K562 (cell line): ENCODE data around the gene ZNF488. TPM values are rescaled to one million over a fixed set of nuclear protein-coding genes. Genes with fewer than 3 reads are reported as not detected.

Source experiments
- ATAC-seq: fragments of 200-7000 bp; cut with Tn5 transposase; 3 replicates; pipeline ENCODE4 v1.9.1; 2020; ENCODE audit warnings: moderate library complexity
- BruUV-seq: library from RNA; stranded (reverse); fragments of 400-500 nt; replicated peaks from 2 replicates; lab custom pipeline; 2021; lab: Mats Ljungman, UMichigan
- CTCF ChIA-PET: fragments of 300-600 bp; formaldehyde crosslinking; extraction: SDS; loops from one replicate; lab custom pipeline; 2021; ENCODE audit warnings: low intra/inter-chr PET ratio; lab: Yijun Ruan, JAX
- POLR2A ChIA-PET: fragments of 300-600, 350-650 bp; sonication (Branson Sonifier 250); formaldehyde crosslinking; extraction: SDS; loops from one replicate; lab custom pipeline; 2021; ENCODE audit warnings: antibody characterized with exemption, inconsistent platforms; lab: Yijun Ruan, JAX
- DNase-seq, 4 experiments: peaks; one replicate each; pipeline versions ENCODE4 v3.0.0 to v3.0.0-alpha.2; 2011 to 2018; ENCODE audit warnings: low spot score in 3 of 4, mixed read lengths in 3 of 4; ENCODE audit errors: extremely low read depth in 1 of 4
- FAIRE-seq: peaks from 2 replicates; lab custom pipeline; 2011; peaks lifted over from hg19 to GRCh38; lab: Jason Lieb, UNC
- H2AFZ ChIP-seq: 2 replicates; pipeline ENCODE4 v1.6.0; 2011; ENCODE audit warnings: low read depth, low read length, control low read depth, inconsistent platforms
- H3K27ac ChIP-seq: fragments of 200-600 bp; 3 replicates; pipeline ENCODE4 v1.8.0; 2011; ENCODE audit warnings: low read depth, mild to moderate bottlenecking, control low read depth, inconsistent platforms, low read length, moderate library complexity, mixed read lengths; ENCODE audit errors: extremely low read depth
- H3K27me3 ChIP-seq, 2 experiments: fragments of 300-600 bp in 1 of 2; 2 replicates in 1 of 2; 3 replicates in 1 of 2; pipeline versions ENCODE4 v1.6.0 to v1.8.0; 2011; ENCODE audit warnings: inconsistent platforms in 2 of 2, low read length in 2 of 2, mild to moderate bottlenecking in 1 of 2, mixed read lengths in 1 of 2, moderate library complexity in 1 of 2; ENCODE audit not compliant: control insufficient read depth in 2 of 2, insufficient read depth in 2 of 2
- H3K36me3 ChIP-seq: fragments of 300-600 bp; 3 replicates; pipeline ENCODE4 v1.8.0; 2011; ENCODE audit warnings: mild to moderate bottlenecking, low read length, inconsistent platforms; ENCODE audit not compliant: control insufficient read depth, insufficient read depth
- H3K4me1 ChIP-seq, 2 experiments: fragments of 200-600 bp in 1 of 2; replicated peaks in 1 of 2; 2 replicates in 1 of 2; 3 replicates in 1 of 2; pipeline versions ENCODE4 v1.5.1 to v1.8.0; 2011; ENCODE audit warnings: inconsistent platforms in 2 of 2, low read length in 2 of 2, mild to moderate bottlenecking in 1 of 2, mixed read lengths in 1 of 2, moderate library complexity in 1 of 2; ENCODE audit not compliant: control insufficient read depth in 2 of 2, insufficient read depth in 2 of 2
- H3K4me2 ChIP-seq: 2 replicates; pipeline ENCODE4 v1.6.1; 2011; ENCODE audit warnings: low read length, control low read depth, inconsistent platforms, mixed read lengths; ENCODE audit not compliant: insufficient read depth
- H3K4me3 ChIP-seq: fragments of 200-600 bp; sonication (generic), shearing (Covaris generic); 2 replicates; pipeline ENCODE4 v1.5.1; 2016; ENCODE audit warnings: control low read depth, inconsistent platforms
- H3K79me2 ChIP-seq: fragments of 200-600 bp; 3 replicates; pipeline ENCODE4 v1.8.0; 2011; ENCODE audit warnings: low read length, inconsistent platforms; ENCODE audit not compliant: control insufficient read depth, insufficient read depth
- H3K9ac ChIP-seq, 2 experiments: 2 replicates each; pipeline versions ENCODE4 v1.6.0 to v1.6.1; 2011; ENCODE audit warnings: low read depth in 2 of 2, low read length in 2 of 2, control low read depth in 1 of 2, inconsistent platforms in 1 of 2, mild to moderate bottlenecking in 1 of 2, mixed read lengths in 1 of 2; ENCODE audit not compliant: insufficient read depth in 1 of 2
- H3K9me1 ChIP-seq: one replicate; pipeline ENCODE4 v1.6.0; 2011; ENCODE audit warnings: inconsistent platforms, mild to moderate bottlenecking, low read length, moderate library complexity; ENCODE audit not compliant: control insufficient read depth, insufficient read depth
- H3K9me3 ChIP-seq: replicated peaks from 2 replicates; pipeline ENCODE4 v1.5.1; 2011; ENCODE audit warnings: low read depth, low read length, inconsistent platforms; ENCODE audit not compliant: control insufficient read depth, insufficient read depth
- H4K20me1 ChIP-seq: replicated peaks from 2 replicates; pipeline ENCODE4 v1.6.1; 2011; ENCODE audit warnings: low read length, inconsistent platforms, mixed read lengths; ENCODE audit not compliant: control insufficient read depth, insufficient read depth
- FOSL1 ChIP-seq: fragments of 200-800 bp; sonication (Bioruptor generic); conservative IDR thresholded peaks from 2 replicates; pipeline ENCODE4 v1.6.1; 2016; ENCODE audit warnings: missing genetic modification characterization, missing compliant biosample characterization
- IRF1 ChIP-seq: sonication (generic); formaldehyde crosslinking; IDR thresholded peaks from 2 replicates; pipeline ENCODE4 v1.8.0; 2022; ENCODE audit warnings: missing genetic modification reagents, mild to moderate bottlenecking, borderline replicate concordance
- NEUROD1 ChIP-seq: fragments of 150-350 bp; IDR thresholded peaks from 2 replicates; pipeline ENCODE4 v1.6.1; 2014; ENCODE audit warnings: borderline replicate concordance, low read length, low read depth; ENCODE audit not compliant: partially characterized antibody
- RBM39 ChIP-seq: fragments of 200-400 bp; formaldehyde crosslinking; optimal IDR thresholded peaks from 2 replicates; pipeline ENCODE3; 2018; ENCODE audit warnings: low read depth, low read length
- ZNF318 ChIP-seq, 2 experiments: fragments of 450-650 bp; IDR thresholded peaks; 2 replicates each; pipeline ENCODE4 v1.6.1; 2016; ENCODE audit warnings: mild to moderate bottlenecking in 2 of 2, borderline replicate concordance in 1 of 2, low read depth in 1 of 2, moderate library complexity in 1 of 2
- WGBS: fragments of 100-300 bp; shearing (Covaris generic); methylation state at CpG from one replicate; pipeline ENCODE4 v1.1.6; 2016; ENCODE audit warnings: low coverage, mixed read lengths; ENCODE audit not compliant: insufficient coverage; ENCODE audit errors: missing lambda C conversion rate; 5-methylcytosine and 5-hydroxymethylcytosine counted together
- in situ Hi-C: fragments of 300-500 bp; cut with MboI; formaldehyde crosslinking; loops from 4 replicates; pipeline ENCODE4 v1.15.0; 2018; ENCODE audit warnings: inconsistent platforms, mixed read lengths
- intact Hi-C: fragments of 100-400 bp; cut with micrococcal nuclease; formaldehyde crosslinking; loops from 2 replicates; pipeline ENCODE4 v1.14.2; 2022
- polyA plus RNA-seq, 8 experiments: library from polyadenylated mRNA; depleted of rRNA in 4 of 8; stranded (reverse) in 5 of 8; unstranded in 3 of 8; fragments of >200 nt; fragmentation: Nextera tagmentation in 2 of 8; fragmentation: Illumina TruSeq in 1 of 8; extraction: Ambion mirVana in 2 of 8; extraction: Trizol in 1 of 8; gene quantifications; 2 replicates each; pipeline versions ENCODE4 v1.2.1 to v1.2.3, GENCODE V29; 2011 to 2014; ENCODE audit warnings: inconsistent platforms in 1 of 8, missing spikeins in 1 of 8
- total RNA-seq, 7 experiments: library from RNA; depleted of rRNA in 6 of 7; stranded (reverse); fragments of >200 nt in 6 of 7; fragmentation: Illumina TruSeq in 2 of 7; extraction: Trizol in 2 of 7; gene quantifications; 2 replicates each; pipeline versions ENCODE4 v1.2.1 to v1.2.3, GENCODE V29; 2011 to 2021; ENCODE audit warnings: low replicate concordance in 1 of 7

The ZNF488 gene
- total and polyA plus RNA-seq, 9 of the 15 experiments (the other 6 are each of a cell fraction or from before 2014, with no cell fraction given), result 0.03 to 0.09 (median 0.05) TPM; not detected in 3

- Histone ChIP-seq H3K9me1 (no peaks in the 10 kb centered on the region), H3K27me3 (peaks cover 6 to 45% of the 10 kb centered on the region in 2 experiments; a peak in 4 of 5 replicates), H3K4me1 (peaks cover 0 to 5% of the 10 kb centered on the region in 2 experiments; a peak in 1 of 5 replicates), H3K9me3 (no peaks in the 10 kb centered on the region), H3K9ac (no peak overlapping the region; a peak in 1 of 4 replicates), H3K4me2 (no peak overlapping the region), H3K79me2 (no peaks in the 10 kb centered on the region), H3K27ac (no peak overlapping the region), H2AFZ (no peak overlapping the region), H3K36me3 (no peaks in the 10 kb centered on the region), H3K4me3 (no peak overlapping the region), H4K20me1 (0 out of 2 replicates have a peak, but pooled peaks cover 2% of the 10 kb centered on the region)
- no peak for FAIRE-seq
- intact Hi-C loops (no loop called here), in situ Hi-C loops (no loop called here)
- DNase-seq, result no peak
- POLR2A ChIA-PET, result no interaction called here
- peak; percentile 24; the same call in 1 of the 3 replicates for ATAC-seq
- 2% methylated on average over 7 of the region's 7 CpGs for WGBS
- CTCF ChIA-PET, result no interaction called here
- TF ChIP-seq ZNF318 (IDR thresholded peaks at IDR 0.05; ENCODE audit: borderline replicate concordance in 1 of 2, low read depth in 1 of 2) (no peak), FOSL1 (tag) (peak; percentile 85), IRF1 (CRISPR knock-in tag) (no peak), RBM39 (no peak), NEUROD1 (no peak)
- no TSS peak for BruUV-seq
Measured at GRCh38 chr10:47421057-47421952, 37.2 kb upstream of the ZNF488 start.
